ENCODE measurements around the gene PJA2. TPM values are rescaled to one million over a fixed set of nuclear protein-coding genes. Genes with fewer than 3 reads are reported as not detected.

PJA2 gene
- total and polyA plus RNA-seq, 9 of the 15 experiments (the other 6 are each of a cell fraction or from before 2014, with no cell fraction given): 25.1 to 82.1 (median 50.1) TPM

DNA sequence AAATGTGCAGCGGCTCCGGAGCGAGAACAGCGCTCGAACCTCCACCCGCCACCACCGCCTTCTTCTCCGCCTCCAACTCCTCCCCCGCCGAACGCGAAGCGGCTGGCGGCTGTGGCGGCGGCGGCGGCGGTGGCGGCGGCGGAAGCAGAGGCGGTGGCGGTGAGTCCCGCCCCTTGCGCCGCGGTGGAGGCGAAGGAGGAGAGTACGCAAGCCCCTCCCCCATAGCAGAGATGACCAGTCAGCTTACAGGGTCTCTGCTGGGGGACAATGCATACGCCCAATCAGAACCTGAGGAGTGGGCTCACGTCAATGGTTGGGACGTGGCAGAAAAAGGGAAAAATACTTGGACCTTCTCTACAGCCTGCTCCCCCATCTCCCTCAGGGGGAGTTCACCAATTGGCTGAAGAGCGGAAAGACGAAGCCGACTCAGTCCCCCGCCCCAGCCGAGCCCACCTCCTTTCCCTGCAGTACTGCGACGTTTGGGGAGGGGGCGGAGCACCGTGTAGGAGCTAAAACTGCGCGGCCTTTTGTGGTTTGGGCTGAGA lies at the start of gene PJA2 (continued):
- TF ChIP-seq, protein P1, sequence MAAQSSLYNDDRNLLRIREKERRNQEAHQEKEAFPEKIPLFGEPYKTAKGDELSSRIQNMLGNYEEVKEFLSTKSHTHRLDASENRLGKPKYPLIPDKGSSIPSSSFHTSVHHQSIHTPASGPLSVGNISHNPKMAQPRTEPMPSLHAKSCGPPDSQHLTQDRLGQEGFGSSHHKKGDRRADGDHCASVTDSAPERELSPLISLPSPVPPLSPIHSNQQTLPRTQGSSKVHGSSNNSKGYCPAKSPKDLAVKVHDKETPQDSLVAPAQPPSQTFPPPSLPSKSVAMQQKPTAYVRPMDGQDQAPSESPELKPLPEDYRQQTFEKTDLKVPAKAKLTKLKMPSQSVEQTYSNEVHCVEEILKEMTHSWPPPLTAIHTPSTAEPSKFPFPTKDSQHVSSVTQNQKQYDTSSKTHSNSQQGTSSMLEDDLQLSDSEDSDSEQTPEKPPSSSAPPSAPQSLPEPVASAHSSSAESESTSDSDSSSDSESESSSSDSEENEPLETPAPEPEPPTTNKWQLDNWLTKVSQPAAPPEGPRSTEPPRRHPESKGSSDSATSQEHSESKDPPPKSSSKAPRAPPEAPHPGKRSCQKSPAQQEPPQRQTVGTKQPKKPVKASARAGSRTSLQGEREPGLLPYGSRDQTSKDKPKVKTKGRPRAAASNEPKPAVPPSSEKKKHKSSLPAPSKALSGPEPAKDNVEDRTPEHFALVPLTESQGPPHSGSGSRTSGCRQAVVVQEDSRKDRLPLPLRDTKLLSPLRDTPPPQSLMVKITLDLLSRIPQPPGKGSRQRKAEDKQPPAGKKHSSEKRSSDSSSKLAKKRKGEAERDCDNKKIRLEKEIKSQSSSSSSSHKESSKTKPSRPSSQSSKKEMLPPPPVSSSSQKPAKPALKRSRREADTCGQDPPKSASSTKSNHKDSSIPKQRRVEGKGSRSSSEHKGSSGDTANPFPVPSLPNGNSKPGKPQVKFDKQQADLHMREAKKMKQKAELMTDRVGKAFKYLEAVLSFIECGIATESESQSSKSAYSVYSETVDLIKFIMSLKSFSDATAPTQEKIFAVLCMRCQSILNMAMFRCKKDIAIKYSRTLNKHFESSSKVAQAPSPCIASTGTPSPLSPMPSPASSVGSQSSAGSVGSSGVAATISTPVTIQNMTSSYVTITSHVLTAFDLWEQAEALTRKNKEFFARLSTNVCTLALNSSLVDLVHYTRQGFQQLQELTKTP (IDR thresholded peaks at IDR 0.05; ENCODE audit: low read depth in 1 of 2, partially characterized antibody in 2 of 2): no peak
- no peak for TF ChIP-seq ZNF512 (tag; IDR thresholded peaks at IDR 0.05)
- peak; percentile 89 for TF ChIP-seq FOS (IDR thresholded peaks at IDR 0.05; ENCODE audit: extremely low read depth, insufficient read length)
- TF ChIP-seq, protein P2, sequence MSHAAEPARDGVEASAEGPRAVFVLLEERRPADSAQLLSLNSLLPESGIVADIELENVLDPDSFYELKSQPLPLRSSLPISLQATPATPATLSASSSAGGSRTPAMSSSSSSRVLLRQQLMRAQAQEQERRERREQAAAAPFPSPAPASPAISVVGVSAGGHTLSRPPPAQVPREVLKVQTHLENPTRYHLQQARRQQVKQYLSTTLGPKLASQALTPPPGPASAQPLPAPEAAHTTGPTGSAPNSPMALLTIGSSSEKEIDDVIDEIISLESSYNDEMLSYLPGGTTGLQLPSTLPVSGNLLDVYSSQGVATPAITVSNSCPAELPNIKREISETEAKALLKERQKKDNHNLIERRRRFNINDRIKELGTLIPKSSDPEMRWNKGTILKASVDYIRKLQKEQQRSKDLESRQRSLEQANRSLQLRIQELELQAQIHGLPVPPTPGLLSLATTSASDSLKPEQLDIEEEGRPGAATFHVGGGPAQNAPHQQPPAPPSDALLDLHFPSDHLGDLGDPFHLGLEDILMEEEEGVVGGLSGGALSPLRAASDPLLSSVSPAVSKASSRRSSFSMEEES (CRISPR knock-in tag; IDR thresholded peaks at IDR 0.05): no peak
- TF ChIP-seq TCF7 (IDR thresholded peaks at IDR 0.05; ENCODE audit: borderline replicate concordance): no peak
- no peak for TF ChIP-seq NFE2 (IDR thresholded peaks at IDR 0.05; ENCODE audit: low read depth)
- no peak for TF ChIP-seq THRAP3 (IDR thresholded peaks at IDR 0.05; ENCODE audit: borderline replicate concordance)
- TF ChIP-seq SMARCA4 (IDR thresholded peaks at IDR 0.05): no peak
- no peak for TF ChIP-seq ZNF511 (CRISPR knock-in tag; IDR thresholded peaks at IDR 0.05)
- no peak for TF ChIP-seq POLR3A (IDR thresholded peaks at IDR 0.05; ENCODE audit: borderline replicate concordance, extremely low read depth, insufficient read depth, insufficient read length)
- no peak for TF ChIP-seq ZNF12 (CRISPR knock-in tag; IDR thresholded peaks at IDR 0.05)
- no peak for TF ChIP-seq ZNF57 (CRISPR knock-in tag; IDR thresholded peaks at IDR 0.05)
- no peak for TF ChIP-seq HDAC2 (IDR thresholded peaks at IDR 0.05)
- no peak for TF ChIP-seq MIER1 (IDR thresholded peaks at IDR 0.05; ENCODE audit: low read depth)
- no peak for TF ChIP-seq ZNF280A (IDR thresholded peaks at IDR 0.05; ENCODE audit: low read depth, partially characterized antibody)
